D721Med (cell line): ENCODE results near the gene NSD1.

ENCODE experiments used
- DNase-seq: peaks from one replicate; pipeline ENCODE4 v3.0.0; 2011; ENCODE audit warnings: low spot score; ENCODE audit not compliant: insufficient read length
- FAIRE-seq: peaks from 2 replicates; lab custom pipeline; 2011; peaks lifted over from hg19 to GRCh38; lab: Jason Lieb, UNC
- CTCF ChIP-seq: IDR thresholded peaks from 2 replicates; pipeline ENCODE4 v1.5.1; 2012; ENCODE audit warnings: mild to moderate bottlenecking, control low read depth; ENCODE audit not compliant: insufficient read depth; ENCODE audit errors: missing control alignments

NSD1 gene

GRCh38 chr5:177313561-177314259 lies 180.1 kb downstream of the NSD1 start:
- no peak for DNase-seq
- TF ChIP-seq CTCF, result no peak
- no peak for FAIRE-seq

- no peak for FAIRE-seq
- no peak for TF ChIP-seq CTCF
Measured at GRCh38 chr5:177314376-177315342, 181.1 kb downstream of the NSD1 start.

GRCh38 chr5:177315411-177315810 lies 181.8 kb downstream of the NSD1 start:
- FAIRE-seq, result no peak
- TF ChIP-seq CTCF, result no peak
- DNase-seq, result no peak

More at GRCh38 chr5:177314376-177315342, 181.1 kb downstream of the NSD1 start:
- no peak for DNase-seq

GRCh38 chr5:177316005-177316404 lies 182.4 kb downstream of the NSD1 start:
- DNase-seq, result no peak
- no peak for TF ChIP-seq CTCF
- FAIRE-seq, result no peak

- peak; percentile 84 for TF ChIP-seq CTCF
- peak; percentile 77 for DNase-seq
- peak; percentile 51 for FAIRE-seq
Measured at GRCh38 chr5:177317959-177318377, 184.4 kb downstream of the NSD1 start.

- DNase-seq, result no peak
- TF ChIP-seq CTCF, result no peak
- FAIRE-seq, result no peak
Measured at GRCh38 chr5:177319913-177320588, 186.5 kb downstream of the NSD1 start.
